HL-60 (cell line): Measurements from ENCODE around the gene MROH9.

Source experiments
- DNase-seq, 2 experiments: peaks; one replicate each; pipeline ENCODE4 v3.0.0-alpha.2; 2010 to 2020; ENCODE audit warnings: low read depth in 1 of 2, low spot score in 1 of 2
- H3K27ac ChIP-seq: fragments of 250-450 bp; sonication (Bioruptor Pico); replicated peaks from 2 replicates; pipeline ENCODE4 v1.5.1; 2020; ENCODE audit warnings: mild to moderate bottlenecking, moderate library complexity
- H3K27me3 ChIP-seq: fragments of 250-450 bp; sonication (Bioruptor Pico); 2 replicates; pipeline ENCODE4 v1.5.1; 2021; ENCODE audit warnings: mild to moderate bottlenecking, moderate library complexity; ENCODE audit not compliant: insufficient read depth, poor library complexity, severe bottlenecking
- H3K4me3 ChIP-seq: replicated peaks from 2 replicates; pipeline ENCODE4 v1.5.1; 2011; ENCODE audit warnings: mild to moderate bottlenecking, control low read depth, low read length; ENCODE audit not compliant: insufficient read depth
- GABPA ChIP-seq: IDR thresholded peaks from 2 replicates; pipeline ENCODE4 v1.6.1; 2012; ENCODE audit warnings: low read depth
- POLR2AphosphoS5 ChIP-seq: IDR thresholded peaks from 2 replicates; pipeline ENCODE4 v1.6.1; 2012; ENCODE audit warnings: low read depth
- SPI1 ChIP-seq: IDR thresholded peaks from 2 replicates; pipeline ENCODE4 v1.6.1; 2012; ENCODE audit warnings: low read depth, mild to moderate bottlenecking, borderline replicate concordance
- TF ChIP-seq, protein P1 (sequence below): IDR thresholded peaks from 2 replicates; pipeline ENCODE4 v1.6.1; 2012; ENCODE audit warnings: low read depth; ENCODE audit not compliant: insufficient replicate concordance
- TF ChIP-seq, protein P2 (sequence below): IDR thresholded peaks from one replicate; pipeline ENCODE4 v1.5.1; 2011; ENCODE audit warnings: low read length, control low read depth, inconsistent platforms; ENCODE audit not compliant: insufficient read depth

Gene MROH9

GRCh38 chr1:171081314-171081753, 146.0 kb downstream of the MROH9 start:
- no peak for DNase-seq
- no peak overlapping the region for H3K4me3 ChIP-seq
- no peaks in the 10 kb centered on the region for H3K27me3 ChIP-seq
- H3K27ac ChIP-seq: no peak overlapping the region
- TF ChIP-seq, protein P1, sequence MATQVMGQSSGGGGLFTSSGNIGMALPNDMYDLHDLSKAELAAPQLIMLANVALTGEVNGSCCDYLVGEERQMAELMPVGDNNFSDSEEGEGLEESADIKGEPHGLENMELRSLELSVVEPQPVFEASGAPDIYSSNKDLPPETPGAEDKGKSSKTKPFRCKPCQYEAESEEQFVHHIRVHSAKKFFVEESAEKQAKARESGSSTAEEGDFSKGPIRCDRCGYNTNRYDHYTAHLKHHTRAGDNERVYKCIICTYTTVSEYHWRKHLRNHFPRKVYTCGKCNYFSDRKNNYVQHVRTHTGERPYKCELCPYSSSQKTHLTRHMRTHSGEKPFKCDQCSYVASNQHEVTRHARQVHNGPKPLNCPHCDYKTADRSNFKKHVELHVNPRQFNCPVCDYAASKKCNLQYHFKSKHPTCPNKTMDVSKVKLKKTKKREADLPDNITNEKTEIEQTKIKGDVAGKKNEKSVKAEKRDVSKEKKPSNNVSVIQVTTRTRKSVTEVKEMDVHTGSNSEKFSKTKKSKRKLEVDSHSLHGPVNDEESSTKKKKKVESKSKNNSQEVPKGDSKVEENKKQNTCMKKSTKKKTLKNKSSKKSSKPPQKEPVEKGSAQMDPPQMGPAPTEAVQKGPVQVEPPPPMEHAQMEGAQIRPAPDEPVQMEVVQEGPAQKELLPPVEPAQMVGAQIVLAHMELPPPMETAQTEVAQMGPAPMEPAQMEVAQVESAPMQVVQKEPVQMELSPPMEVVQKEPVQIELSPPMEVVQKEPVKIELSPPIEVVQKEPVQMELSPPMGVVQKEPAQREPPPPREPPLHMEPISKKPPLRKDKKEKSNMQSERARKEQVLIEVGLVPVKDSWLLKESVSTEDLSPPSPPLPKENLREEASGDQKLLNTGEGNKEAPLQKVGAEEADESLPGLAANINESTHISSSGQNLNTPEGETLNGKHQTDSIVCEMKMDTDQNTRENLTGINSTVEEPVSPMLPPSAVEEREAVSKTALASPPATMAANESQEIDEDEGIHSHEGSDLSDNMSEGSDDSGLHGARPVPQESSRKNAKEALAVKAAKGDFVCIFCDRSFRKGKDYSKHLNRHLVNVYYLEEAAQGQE: no peak
- TF ChIP-seq SPI1 (no peak), POLR2AphosphoS5 (no peak), GABPA (no peak)
- TF ChIP-seq, protein P2, sequence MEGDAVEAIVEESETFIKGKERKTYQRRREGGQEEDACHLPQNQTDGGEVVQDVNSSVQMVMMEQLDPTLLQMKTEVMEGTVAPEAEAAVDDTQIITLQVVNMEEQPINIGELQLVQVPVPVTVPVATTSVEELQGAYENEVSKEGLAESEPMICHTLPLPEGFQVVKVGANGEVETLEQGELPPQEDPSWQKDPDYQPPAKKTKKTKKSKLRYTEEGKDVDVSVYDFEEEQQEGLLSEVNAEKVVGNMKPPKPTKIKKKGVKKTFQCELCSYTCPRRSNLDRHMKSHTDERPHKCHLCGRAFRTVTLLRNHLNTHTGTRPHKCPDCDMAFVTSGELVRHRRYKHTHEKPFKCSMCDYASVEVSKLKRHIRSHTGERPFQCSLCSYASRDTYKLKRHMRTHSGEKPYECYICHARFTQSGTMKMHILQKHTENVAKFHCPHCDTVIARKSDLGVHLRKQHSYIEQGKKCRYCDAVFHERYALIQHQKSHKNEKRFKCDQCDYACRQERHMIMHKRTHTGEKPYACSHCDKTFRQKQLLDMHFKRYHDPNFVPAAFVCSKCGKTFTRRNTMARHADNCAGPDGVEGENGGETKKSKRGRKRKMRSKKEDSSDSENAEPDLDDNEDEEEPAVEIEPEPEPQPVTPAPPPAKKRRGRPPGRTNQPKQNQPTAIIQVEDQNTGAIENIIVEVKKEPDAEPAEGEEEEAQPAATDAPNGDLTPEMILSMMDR: no peak

DNA sequence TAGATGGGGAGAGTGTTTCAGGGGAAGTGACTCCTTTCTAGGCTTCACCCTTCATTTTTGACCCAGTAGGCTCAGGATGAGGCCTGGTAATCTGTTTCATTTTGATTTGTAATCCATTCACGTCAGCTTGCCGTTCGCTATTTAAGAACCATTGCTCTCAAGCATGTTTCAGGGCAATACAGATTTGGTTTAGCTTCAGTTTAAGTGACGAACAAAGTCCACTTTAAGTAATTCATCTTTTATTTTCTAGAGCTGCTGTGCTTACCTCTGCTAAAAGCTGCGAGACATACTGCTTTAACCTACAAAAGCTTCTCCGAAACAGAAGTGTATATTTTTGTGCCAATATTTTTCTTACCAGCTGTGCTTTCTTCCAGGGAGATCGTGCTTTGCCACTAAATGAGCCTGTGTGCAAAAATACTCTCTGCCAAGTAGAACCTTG, 146.4 kb downstream of the MROH9 start:
- no peak for DNase-seq
- no peak overlapping the region for H3K27ac ChIP-seq
- H3K27me3 ChIP-seq: no peaks in the 10 kb centered on the region
- TF ChIP-seq POLR2AphosphoS5: no peak
- TF ChIP-seq GABPA: no peak
- no peak overlapping the region for H3K4me3 ChIP-seq

DNA sequence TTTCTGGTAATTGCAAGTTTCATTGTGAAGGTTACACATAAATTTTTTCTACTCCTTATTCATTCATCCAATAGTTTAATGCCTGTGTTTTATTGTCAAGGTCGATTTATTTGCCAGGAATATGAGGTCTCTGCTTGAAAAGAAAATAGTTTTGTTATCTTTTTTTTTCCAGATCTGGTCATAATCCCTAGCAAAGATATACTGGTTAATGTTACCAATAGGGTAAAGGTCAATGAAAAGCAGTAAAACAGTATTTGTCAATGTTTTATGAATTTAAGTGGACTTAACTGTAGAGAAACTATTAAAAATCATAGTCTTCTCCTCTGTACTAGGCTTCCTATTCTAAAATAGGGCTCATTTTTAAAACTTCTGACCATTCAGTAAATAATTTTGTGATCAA, 147.3 kb downstream of the MROH9 start:
- no peak overlapping the region for H3K4me3 ChIP-seq
- no peak overlapping the region for H3K27ac ChIP-seq
- H3K27me3 ChIP-seq: no peaks in the 10 kb centered on the region
- no peak for DNase-seq
- TF ChIP-seq, protein P2: no peak
- no peak for TF ChIP-seq POLR2AphosphoS5
- no peak for TF ChIP-seq SPI1
- TF ChIP-seq, protein P1: no peak
- TF ChIP-seq GABPA: no peak

GRCh38 chr1:171083222-171083621, 147.9 kb downstream of the MROH9 start:
- no peak overlapping the region for H3K4me3 ChIP-seq
- no peak overlapping the region for H3K27ac ChIP-seq
- TF ChIP-seq SPI1: no peak
- no peak for TF ChIP-seq GABPA
- no peak for TF ChIP-seq POLR2AphosphoS5
- TF ChIP-seq, protein P1: no peak
- TF ChIP-seq, protein P2: no peak
- no peaks in the 10 kb centered on the region for H3K27me3 ChIP-seq
- DNase-seq: no peak
